ENCODE results near the gene FAM227A. TPM values are rescaled to one million over a fixed set of nuclear protein-coding genes. Genes with fewer than 3 reads are reported as not detected.
"Not testable (repeated sequence)": the region's sequence is repeated elsewhere in the genome, so short reads cannot be mapped to it uniquely, and the experiment has no call there.

The FAM227A gene
- polyA plus RNA-seq, 1 donor: 1.1 TPM

DNA sequence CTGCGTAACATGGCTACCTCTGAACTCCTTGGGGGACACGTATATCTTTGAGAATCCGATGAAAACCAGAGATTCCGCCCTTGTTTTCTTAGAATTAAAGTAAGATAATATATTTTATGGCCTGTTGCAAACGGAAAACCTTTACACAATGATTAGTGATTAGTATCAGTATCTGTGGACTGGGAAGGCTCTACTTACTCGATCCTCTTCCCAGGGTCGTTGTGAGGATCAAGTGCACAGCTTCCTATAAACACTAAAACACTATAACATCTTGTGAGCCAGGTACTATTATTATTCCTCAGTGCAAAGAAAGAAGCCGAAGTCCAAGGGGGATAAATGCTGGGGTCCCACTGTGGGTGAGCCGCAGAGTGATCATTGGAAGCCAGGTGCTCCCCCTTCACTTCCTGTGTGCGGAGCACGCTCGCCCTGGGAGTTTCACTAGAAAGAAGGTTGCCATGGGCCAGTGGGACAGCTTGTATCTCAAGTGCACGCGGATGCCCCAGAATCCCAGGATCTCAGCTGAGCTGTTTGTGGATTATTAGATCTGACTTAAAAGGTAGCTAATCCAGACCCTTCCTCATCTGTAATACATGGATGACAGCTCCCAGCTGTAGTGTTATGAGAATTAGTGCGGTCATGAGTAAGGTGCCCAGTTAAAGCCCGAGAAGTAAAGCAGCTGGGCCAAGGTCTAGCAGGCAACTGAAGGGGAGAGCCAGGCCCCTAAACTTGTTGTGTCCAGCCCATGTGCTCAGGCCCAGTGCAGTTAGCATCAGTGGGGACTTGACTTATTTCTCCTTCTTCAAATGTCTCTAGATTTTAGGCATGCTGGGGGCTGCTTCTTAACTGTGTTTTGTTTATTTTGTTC, 1.1 kb upstream of the FAM227A start:
- no peak for DNase-seq (ENCODE audit: low read depth)

DNA sequence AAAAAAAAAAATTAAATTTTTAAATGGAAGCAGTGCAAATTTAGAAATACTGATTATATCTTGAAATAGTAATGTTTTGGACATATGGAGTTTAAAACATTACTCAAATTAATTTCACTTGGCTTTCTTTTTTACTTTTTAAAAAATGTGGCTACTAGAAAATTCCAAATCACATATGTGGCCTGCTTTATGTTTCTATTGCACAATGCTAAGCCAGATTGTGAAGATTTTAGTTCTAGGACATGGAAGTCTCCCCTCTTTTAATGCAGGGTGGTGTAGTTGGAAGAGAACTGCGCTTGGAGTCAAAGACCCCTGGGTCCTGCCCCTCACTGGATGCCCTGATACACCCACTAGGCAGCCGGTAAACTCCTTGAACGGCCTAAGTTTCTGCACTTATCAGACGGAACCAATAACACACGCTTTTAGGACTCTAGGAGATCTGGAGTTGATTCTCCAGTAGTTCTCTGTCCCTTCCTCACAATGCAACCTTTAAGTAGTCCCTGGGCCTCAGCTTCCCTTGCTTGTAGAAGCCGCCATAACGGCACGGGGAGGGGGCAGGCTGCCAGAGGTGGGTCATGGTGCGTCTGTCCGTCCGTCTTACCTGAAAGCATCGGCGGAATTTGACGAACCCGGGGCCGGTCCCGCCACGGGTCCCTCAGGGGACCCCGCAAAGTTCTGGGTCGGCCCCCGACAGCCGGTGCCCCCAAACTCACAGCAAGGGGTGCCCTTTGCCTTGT, 505 bp downstream of the FAM227A start:
- DNase-seq (ENCODE audit: low read depth): no peak

DNA sequence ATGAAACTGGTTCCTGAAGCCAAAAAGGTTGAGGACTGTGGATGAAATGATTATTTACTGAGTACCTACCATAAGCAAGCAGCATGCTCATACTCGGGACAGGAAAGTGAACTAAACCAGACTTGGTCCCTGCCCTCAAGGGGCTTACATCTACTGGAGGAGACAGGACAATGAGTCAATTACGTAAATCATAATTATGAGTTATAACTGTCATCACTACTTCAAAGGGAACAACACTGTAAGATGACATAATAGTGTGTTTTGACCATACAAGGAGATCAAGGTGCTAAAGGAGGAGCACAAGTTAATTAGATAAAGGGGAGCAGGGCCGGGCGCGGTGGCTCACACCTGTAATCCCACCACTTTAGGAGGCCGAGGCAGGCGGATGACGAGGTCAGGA, 2.5 kb downstream of the FAM227A start:
- no peak for DNase-seq (ENCODE audit: low read depth)

DNA sequence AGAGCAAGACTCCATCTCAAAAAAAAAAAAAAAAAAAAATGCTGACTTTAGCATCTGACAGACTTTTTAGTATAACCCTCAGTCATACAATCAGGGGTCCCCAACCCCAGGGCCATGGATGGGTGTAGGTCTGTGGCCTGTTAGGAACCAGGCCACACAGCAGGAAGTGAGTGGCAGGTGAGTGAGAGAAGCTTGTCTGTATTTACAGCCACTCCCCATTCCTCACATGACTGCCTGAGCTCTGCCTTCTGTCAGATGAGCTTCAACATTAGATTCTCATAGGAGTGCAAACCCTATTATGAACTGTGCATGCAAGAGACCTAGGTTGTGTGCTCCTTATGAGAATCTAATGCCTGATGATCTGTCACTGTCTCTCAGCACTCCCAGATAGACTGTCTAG, 3.3 kb downstream of the FAM227A start:
- no peak for DNase-seq (ENCODE audit: low read depth)

DNA sequence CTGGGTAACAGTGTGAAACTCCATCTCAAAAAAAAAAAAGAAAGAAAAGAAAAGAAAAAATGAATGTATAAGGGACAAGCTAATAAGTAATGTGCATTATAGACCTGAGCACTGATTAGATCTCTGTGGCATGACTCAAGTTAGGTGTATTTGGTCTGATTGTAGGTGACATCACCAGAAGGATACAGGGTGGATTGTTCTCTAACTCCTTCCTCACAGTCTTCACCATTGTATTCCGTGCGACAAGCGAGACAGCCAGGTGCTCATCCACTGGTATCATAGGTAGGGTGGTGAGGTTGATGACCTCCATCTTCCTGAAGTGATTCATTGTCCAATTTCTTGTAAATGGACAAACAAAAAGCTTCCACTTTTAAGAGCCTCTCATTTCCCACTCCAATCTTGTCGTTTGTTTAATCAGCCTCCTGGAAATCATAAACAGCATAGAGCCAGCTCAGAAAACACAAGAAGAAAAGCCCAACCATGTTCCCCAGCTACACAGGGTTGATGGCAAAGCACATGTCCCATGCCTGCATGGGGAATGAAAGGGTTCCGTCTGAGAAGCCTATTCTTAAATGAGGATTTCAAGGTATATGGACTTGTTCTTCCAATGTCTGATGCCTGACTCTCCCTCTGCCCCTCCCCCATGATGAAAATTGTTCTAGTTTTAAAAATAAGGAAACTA, 6.2 kb downstream of the FAM227A start:
- no peak for DNase-seq (ENCODE audit: low read depth)

DNA sequence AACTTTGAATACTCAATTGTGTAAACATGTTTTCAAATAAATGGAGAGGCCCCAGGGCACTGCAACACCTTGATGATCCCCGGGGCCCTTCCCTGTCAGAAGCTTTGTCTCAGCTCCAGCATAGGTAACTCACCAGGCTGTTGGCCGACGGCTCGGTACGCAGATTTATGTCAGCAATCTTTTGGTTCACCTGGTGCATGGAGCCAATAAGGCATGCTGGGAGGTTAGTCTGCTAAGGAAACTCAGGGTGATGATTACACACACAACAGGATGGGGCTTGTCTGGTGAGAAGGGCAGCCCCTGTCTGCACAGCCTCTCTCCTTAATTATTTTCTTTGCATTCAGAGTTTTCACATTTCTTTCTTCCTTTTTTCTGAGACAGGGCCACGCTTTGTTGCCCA, 10.8 kb downstream of the FAM227A start:
- DNase-seq (ENCODE audit: low read depth): no peak

DNA sequence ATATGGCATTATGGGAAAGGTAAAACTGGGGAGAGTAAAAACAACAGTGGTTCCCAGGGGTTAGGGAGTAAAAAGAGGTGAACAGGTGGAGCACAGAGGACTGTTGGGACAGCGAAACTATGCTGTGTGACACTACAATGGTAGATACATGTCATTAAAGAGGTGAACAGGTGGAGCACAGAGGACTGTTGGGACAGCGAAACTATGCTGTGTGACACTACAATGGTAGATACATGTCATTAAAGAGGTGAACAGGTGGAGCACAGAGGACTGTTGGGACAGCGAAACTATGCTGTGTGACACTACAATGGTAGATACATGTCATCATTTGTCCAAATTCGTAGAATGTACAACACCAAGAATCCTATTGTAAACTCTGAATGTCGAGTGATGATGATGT, 11.9 kb downstream of the FAM227A start:
- DNase-seq (ENCODE audit: low read depth): not testable (repeated sequence)

DNA sequence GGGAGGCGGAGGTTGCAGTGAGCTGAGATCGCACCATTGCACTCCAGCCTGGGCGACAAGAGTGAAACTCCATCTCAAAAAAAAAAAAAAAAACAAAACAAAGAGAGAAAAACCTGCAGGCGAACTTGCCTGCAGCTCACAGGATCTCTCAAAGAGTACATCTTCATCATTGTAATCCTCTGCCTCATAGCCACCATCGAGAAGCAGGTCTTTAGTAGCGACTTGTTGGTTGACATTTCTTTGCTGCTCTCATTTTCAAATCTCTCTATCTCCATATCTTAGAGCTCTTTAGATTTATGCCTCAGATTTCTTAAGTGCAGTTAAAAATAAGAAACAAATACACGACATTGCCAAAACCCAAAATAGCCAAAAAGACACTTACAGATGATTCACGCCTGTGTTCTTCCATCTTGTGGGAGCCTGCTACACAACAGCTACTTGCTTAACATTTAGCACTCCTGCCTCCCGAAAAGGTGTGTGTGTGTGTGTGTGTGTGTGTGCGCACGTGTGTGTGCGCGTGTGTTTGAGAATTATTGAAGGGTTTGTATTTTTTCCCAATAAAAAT, 14.6 kb downstream of the FAM227A start:
- no peak for DNase-seq (ENCODE audit: low read depth)

DNA sequence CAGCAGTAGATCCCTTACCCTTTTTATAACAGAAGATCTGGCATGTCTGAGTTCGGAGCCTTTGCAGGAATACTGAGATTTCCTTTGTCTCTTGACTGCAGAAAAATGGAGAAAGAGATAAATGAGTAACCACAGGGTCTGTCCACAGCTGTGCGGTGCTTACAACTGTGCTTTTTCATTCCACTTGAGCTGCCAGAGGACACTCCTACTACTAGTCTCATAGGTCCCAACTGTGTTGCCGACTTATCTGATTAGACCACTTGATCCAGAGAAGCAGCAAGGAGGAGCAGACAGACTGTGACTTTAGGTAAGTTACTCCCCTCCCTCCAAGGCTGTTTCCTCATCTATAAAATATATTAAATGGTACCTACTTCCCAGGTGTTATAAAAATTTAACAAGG, 17.5 kb downstream of the FAM227A start:
- no peak for DNase-seq (ENCODE audit: low read depth)

DNA sequence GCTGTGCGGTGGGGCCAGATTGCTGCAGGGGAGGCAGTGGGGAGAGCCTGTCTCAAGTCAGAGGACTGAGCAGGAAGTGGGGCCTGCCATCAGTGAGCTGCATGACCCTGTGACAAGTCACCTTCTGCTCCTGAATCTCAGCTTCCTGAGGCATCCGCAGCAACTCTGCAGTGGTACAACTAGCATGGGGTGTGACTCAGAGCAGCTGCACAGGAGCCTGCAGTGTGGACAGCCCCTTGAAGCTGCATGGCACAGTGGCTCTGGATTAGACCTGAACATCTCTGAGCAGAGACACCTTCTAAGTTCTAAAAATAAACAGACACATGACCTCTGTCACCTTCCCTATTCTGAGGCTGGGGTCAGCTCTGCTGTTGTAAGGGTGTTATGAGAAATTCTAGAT, 18.0 kb downstream of the FAM227A start:
- no peak for DNase-seq (ENCODE audit: low read depth)

DNA sequence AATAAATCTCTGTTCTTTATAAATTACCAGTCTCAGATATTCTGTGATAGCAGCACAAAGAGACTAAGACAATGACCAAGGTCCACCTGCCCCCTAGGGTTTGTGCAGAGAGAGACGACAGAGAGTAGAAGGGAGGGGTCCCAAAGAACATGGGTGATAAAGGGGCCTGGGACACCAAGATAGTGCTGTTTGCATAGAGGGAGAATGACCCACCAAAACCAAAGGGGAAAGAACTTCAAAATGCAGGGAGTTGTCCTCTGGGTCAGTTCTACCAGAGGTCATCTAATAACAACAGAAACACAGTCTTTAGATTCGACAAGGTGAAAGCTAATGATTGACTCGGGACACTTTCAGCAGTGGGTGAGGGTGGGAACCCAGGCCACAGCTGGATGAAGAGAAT, 23.7 kb downstream of the FAM227A start:
- DNase-seq (ENCODE audit: low read depth): no peak

DNA sequence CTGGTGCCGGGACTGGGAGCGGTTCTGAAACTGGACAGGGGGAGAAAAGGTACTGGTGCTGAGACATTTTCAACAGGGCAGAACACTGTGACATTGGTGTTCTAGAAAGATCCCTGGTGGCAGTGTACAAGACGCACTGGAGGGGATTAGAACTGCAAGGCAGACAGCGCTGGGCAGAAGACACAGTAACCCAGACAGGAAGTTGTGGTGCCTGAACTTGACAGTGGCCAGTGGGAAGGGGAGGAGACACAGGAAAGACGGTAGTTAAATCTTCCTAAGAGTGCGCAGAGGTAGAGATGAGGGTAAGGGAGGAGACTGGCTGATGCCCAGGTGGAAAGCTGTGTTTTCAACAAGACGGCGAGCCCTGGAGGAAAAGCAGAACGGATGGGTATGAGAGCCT, 24.5 kb downstream of the FAM227A start:
- no peak for DNase-seq (ENCODE audit: low read depth)

DNA sequence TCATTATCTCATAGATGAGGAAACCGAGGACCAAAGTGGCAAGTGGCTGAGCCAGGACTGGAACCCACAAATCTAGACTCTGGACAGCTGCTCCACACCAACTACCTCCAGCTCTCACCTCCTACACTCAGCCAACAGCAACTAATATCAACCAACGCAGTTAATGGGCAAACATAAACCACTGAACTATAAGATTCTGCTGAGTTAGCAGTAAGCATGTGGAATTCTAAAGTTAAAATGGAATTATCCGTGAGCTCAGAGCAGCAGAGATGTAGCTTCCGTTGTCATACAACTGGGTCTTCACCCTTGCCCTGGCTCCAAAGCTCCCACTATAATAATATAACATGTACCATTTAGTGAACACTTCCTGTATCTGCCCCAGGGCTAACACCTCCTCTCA, 27.1 kb downstream of the FAM227A start:
- no peak for DNase-seq (ENCODE audit: low read depth)

DNA sequence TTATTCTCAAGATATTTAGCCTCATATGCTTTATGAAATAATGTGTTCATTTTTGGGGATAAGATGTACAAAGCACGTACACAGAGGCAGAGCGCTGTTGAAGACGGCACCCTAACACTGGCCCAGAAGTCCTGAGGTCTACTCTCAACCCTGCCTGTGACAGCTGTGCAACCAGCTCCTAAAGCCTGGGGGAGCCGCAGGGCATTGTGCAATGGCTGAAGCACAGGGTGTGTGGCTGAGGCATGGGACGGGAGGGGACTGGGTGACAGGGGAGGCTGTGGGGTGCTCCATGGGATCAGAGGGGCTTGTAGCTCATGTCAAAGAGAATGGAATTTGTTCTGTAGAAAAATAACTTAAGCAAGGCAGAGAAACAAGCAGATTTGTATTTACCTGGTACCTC, 27.7 kb downstream of the FAM227A start:
- DNase-seq (ENCODE audit: low read depth): no peak

DNA sequence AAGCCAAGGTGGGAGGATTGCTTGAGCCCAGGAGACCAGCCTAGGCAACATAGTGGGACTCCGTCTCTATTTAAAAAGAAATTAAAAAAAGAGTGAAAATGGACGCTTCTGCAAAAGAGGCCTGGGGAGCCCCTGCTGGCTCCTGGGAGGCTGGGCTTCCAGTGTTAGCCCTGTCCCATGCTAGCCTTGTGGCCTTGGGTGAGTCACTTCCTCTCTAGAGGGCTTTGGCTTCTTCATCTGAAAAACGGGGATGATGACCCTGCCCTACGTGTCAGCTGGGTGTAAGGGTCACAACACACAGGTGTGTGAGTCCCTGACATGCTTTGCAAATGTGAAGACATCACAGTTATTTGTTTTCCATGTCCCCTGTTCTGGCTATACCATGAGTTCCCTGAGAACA, 32.8 kb downstream of the FAM227A start:
- DNase-seq (ENCODE audit: low read depth): no peak

DNA sequence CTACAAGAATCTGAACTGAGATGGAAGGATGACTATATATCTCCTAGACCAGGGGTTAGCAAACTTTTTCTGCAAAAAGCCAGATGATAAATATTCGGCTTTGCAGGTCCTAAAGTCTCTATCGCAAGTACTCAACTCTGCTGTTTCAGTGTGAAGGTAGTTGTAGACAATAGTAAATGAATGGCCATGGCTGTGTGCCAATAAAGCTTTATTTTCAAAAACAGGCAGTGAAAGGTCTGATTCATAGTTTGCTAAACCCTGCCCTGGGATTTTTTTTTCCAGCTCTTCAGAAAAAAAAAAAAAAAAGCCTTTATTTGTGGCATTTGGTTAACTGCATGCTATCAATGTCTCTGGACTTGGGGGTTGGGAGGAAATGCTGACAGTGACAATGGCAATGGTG, 37.5 kb downstream of the FAM227A start:
- no peak for DNase-seq (ENCODE audit: low read depth)

DNA sequence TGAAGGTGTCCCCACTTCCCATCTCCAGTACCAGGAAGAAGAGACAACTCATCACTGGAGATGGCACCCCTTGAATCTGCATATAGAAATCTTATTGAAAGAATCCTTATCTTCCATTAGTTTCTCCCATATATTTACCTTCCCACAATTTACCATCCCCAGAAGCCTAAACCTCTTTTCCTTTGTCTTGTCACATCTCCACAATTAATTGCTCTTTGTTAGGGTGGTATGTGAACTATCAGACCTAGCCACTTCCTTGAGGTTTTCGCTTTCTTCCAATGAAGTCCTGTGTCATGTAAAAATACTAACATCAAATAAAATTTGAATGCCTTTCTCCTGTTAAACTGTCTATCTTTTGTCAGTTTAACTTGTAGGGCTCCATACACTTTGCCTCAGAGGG, 37.9 kb downstream of the FAM227A start:
- no peak for DNase-seq (ENCODE audit: low read depth)

DNA sequence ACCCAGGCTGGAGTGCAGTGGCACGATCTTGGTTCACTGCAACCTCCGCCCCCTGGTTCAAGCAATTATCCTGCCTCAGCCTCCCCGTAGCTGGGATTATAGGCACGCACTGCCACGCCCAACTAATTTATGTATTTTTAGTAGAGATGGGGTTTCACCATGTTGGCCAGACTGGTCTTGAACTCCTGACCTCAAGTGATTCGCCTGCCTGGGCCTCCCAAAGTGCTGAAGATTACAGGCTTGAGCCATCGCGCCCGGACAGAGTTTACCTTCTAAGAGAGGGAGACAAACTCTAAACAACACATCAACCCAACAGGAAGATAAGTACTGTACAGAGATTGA, 41.2 kb downstream of the FAM227A start:
- not testable (repeated sequence) for DNase-seq (ENCODE audit: low read depth)

DNA sequence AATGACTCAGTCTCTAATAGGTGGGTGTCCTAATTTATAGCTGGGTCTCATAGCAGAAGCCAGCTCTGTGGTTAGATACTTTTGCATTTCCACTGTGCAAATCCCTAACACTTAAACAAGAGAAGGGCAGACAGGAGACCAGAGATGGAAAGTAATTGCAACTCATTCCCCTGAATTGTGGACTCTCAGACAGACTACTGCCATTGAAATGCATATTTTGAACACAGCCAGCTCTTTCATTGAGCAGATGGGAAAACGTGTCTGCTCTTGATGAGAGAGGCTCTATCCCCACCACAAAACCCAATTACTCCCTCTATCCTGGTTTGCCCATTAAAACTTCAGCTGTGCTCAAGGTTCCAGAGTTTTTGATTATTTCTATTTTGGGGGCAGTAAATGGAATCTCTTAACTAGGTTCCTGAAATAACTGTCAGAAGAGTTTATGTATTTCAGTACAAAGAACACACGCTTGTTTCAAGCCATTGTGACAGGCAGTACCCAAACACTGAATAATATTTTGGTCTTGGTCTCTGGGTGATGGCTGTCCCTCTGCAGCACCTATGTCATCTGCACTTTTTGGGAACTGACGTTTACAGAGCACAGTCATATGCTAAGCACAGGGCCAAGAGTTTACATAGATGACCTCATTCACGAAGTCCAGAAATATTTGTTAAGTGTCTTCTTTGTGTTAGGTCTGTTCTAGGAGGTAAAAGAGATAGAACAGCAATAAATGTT, 41.7 kb downstream of the FAM227A start:
- no peak for DNase-seq (ENCODE audit: low read depth)

DNA sequence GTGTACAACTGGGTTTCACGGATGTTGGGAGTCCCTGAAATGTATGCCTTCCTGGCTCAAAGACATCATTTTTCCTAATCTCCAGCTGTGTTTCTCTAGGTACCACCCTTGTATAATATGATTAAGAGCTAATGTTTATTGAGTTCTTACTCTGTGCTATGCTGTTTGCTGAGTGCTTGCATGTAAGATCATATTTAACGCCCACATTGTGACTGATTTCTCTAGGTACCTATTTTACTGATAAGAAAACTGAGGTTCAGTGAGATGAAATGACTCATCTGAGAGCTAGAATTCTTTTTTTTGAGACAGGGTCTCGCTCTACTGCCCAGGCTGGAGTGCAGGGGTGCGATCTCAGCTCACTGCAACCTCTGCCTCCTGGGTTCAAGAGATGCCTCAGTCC, 42.6 kb downstream of the FAM227A start:
- DNase-seq (ENCODE audit: low read depth): no peak

DNA sequence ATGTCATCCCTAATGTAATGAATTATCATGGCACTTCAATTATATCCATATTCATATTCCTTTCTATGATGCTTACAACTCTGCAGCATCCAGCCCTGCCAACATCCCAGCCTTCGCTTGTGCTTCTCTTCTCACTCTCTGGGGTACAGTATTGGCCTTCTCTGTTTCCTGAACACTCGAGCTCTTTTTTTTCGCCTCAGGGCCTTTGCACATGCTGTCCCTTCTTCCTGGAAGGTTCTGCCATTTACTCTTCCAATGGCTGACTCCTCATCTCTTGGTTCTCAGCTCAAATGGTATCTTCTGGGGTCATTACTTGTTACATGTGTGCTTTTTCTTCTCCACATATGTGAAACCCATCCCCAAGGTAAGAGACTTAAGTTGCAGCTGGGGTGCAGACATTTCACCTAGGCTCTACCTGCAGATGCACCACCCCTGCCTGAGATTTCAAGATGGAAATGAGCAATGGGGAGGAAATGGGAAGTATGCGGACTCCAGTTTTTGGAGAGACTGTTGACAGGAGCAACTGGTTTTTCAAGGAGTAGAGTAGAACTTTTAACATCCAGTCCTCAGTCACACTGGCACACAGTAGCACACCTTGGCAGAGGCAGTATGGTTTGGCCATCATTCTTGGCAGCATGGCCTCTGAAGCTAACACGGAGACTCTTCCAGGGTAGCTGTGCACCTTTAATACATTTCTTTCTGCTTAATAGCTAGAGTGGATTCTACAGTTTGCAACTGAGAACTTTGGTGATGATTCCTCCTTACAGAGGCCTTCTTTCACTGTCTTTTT, 43.8 kb downstream of the FAM227A start:
- no peak for DNase-seq (ENCODE audit: low read depth)

Measured in forelimb muscle (tissue), 1 donor.